Neural progenitor cell (in vitro differentiated cells): ENCODE measurements around the gene ZNRF1. TPM values are rescaled to one million over a fixed set of nuclear protein-coding genes. Genes with fewer than 3 reads are reported as not detected.

Experiments
- DNase-seq: peaks from one replicate; pipeline ENCODE4 v3.0.0-alpha.2; 2016; ENCODE audit warnings: low spot score
- H2AFZ ChIP-seq: fragments of 200-600 bp; sonication (generic); replicated peaks from 2 replicates; pipeline ENCODE4 v1.6.1; 2016; ENCODE audit warnings: antibody characterized with exemption
- H3F3A ChIP-seq: fragments of 200-600 bp; sonication (generic); 2 replicates; pipeline ENCODE4 v1.6.1; 2016; ENCODE audit warnings: antibody characterized with exemption, low read depth
- H3K27ac ChIP-seq: fragments of 200-600 bp; sonication (generic); 2 replicates; pipeline ENCODE4 v1.5.1; 2016; ENCODE audit warnings: mild to moderate bottlenecking
- H3K27me3 ChIP-seq: fragments of 200-600 bp; sonication (generic); 2 replicates; pipeline ENCODE4 v1.6.1; 2016; ENCODE audit warnings: mild to moderate bottlenecking, moderate library complexity
- H3K36me3 ChIP-seq: fragments of 200-600 bp; sonication (generic); 2 replicates; pipeline ENCODE4 v1.5.1; 2016
- H3K4me1 ChIP-seq: fragments of 200-600 bp; sonication (generic); 2 replicates; pipeline ENCODE4 v1.6.1; 2016; ENCODE audit warnings: mixed run types
- H3K4me2 ChIP-seq: fragments of 200-600 bp; sonication (generic); 2 replicates; pipeline ENCODE4 v1.6.1; 2016
- H3K4me3 ChIP-seq: fragments of 200-600 bp; sonication (generic); 2 replicates; pipeline ENCODE4 v1.5.1; 2016
- H3K79me2 ChIP-seq: fragments of 200-600 bp; sonication (generic); 2 replicates; pipeline ENCODE4 v1.6.1; 2016; ENCODE audit warnings: low read depth
- H3K9ac ChIP-seq: fragments of 200-600 bp; sonication (generic); 2 replicates; pipeline ENCODE4 v1.6.1; 2016
- H3K9me3 ChIP-seq: fragments of 200-600 bp; sonication (generic); 2 replicates; pipeline ENCODE4 v1.5.1; 2016; ENCODE audit warnings: low read depth
- H4K20me1 ChIP-seq: fragments of 200-600 bp; sonication (generic); 2 replicates; pipeline ENCODE4 v1.6.1; 2016; ENCODE audit warnings: low read depth
- H3K27ac Mint-ChIP-seq: 3 replicates; pipeline ENCODE4 v1.8.0; 2021; ENCODE audit warnings: mixed read lengths
- H3K27me3 Mint-ChIP-seq: 2 replicates; pipeline ENCODE4 v1.8.0; 2022; ENCODE audit warnings: low read depth, mild to moderate bottlenecking, inconsistent platforms, moderate library complexity, mixed read lengths; ENCODE audit not compliant: insufficient read depth
- H3K36me3 Mint-ChIP-seq: 3 replicates; pipeline ENCODE4 v1.8.0; 2021; ENCODE audit warnings: mixed read lengths
- H3K4me1 Mint-ChIP-seq: 3 replicates; pipeline ENCODE4 v1.8.0; 2021; ENCODE audit warnings: mixed read lengths
- H3K4me3 Mint-ChIP-seq: 3 replicates; pipeline ENCODE4 v1.8.0; 2021; ENCODE audit warnings: mild to moderate bottlenecking, moderate library complexity, mixed read lengths
- H3K9me3 Mint-ChIP-seq: 3 replicates; pipeline ENCODE4 v1.8.0; 2020; ENCODE audit warnings: mixed read lengths
- EZH2 ChIP-seq: fragments of 200-600 bp; sonication (generic); IDR thresholded peaks from 2 replicates; pipeline ENCODE4 v1.6.1; 2017; ENCODE audit warnings: antibody characterized with exemption, mild to moderate bottlenecking, moderate library complexity
- EZH2phosphoT487 ChIP-seq: fragments of 200-600 bp; sonication (generic); IDR thresholded peaks from 2 replicates; pipeline ENCODE4 v1.6.1; 2017; ENCODE audit warnings: antibody characterized with exemption
- total RNA-seq: library from RNA; depleted of rRNA; stranded (reverse); fragments of >200 nt; gene quantifications from 2 replicates; pipeline ENCODE4 v1.2.3, GENCODE V29; 2015; ENCODE audit warnings: low replicate concordance
- TF ChIP-seq, protein P1 (sequence below): fragments of 200-600 bp; sonication (generic); IDR thresholded peaks from 2 replicates; pipeline ENCODE4 v1.5.1; 2017; ENCODE audit warnings: antibody characterized with exemption, mild to moderate bottlenecking

Gene ZNRF1
- total RNA-seq, 1 donor from 2014 or later, result 9.3 TPM

DNA sequence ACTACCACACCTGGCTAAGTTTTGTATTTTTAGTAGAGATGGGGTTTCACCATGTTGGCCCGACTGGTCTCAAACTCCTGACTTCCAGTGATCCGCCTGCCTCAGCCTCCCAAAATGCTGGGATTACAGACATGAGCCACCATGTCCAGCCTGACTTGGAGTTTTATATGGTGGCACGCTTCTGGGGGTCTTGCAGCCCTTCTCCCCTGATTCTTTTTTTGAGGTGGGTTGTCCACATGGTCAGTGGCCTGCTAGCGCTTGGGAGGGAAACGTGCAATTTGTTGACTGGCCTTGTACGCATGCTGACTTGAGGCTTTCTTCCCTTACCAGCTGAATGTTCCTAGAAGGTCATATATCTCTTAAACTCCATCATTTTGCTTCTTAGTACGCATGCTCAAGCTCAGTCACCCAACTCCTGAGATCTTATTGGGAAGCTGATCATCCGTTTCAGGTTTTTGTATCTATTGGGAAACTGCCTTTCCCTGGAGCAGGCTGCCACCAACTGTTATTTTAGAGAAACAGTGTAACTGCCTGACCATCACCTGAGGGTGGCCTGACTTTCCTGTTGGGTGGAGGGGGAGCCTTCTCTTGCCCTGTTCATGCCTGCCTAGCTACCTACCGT is 131.4 kb downstream of the ZNRF1 start:
- Histone ChIP-seq H3K79me2 (no peaks in the 10 kb centered on the region), H3K27me3 (no peaks in the 10 kb centered on the region), H3K9me3 (no peaks in the 10 kb centered on the region), H3K36me3 (no peaks in the 10 kb centered on the region), H2AFZ (peak overlapping the region; percentile 64), H3K4me3 (no peak overlapping the region), H4K20me1 (no peaks in the 10 kb centered on the region), H3K27ac (no peak overlapping the region), H3F3A (no peaks in the 10 kb centered on the region), H3K4me1 (no peaks in the 10 kb centered on the region), H3K4me2 (no peak overlapping the region), H3K9ac (no peak overlapping the region)
- Mint-ChIP-seq H3K36me3 (peaks cover 3% of the 10 kb centered on the region), H3K4me3 (no peak overlapping the region), H3K4me1 (peaks cover 2% of the 10 kb centered on the region), H3K27me3 (peaks cover 3% of the 10 kb centered on the region), H3K9me3 (peaks cover 26% of the 10 kb centered on the region), H3K27ac (no peak overlapping the region)
- DNase-seq, result no peak
- TF ChIP-seq, protein P1, sequence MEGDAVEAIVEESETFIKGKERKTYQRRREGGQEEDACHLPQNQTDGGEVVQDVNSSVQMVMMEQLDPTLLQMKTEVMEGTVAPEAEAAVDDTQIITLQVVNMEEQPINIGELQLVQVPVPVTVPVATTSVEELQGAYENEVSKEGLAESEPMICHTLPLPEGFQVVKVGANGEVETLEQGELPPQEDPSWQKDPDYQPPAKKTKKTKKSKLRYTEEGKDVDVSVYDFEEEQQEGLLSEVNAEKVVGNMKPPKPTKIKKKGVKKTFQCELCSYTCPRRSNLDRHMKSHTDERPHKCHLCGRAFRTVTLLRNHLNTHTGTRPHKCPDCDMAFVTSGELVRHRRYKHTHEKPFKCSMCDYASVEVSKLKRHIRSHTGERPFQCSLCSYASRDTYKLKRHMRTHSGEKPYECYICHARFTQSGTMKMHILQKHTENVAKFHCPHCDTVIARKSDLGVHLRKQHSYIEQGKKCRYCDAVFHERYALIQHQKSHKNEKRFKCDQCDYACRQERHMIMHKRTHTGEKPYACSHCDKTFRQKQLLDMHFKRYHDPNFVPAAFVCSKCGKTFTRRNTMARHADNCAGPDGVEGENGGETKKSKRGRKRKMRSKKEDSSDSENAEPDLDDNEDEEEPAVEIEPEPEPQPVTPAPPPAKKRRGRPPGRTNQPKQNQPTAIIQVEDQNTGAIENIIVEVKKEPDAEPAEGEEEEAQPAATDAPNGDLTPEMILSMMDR, result peak; percentile 33
- TF ChIP-seq EZH2phosphoT487, result no peak
- TF ChIP-seq EZH2, result no peak

DNA sequence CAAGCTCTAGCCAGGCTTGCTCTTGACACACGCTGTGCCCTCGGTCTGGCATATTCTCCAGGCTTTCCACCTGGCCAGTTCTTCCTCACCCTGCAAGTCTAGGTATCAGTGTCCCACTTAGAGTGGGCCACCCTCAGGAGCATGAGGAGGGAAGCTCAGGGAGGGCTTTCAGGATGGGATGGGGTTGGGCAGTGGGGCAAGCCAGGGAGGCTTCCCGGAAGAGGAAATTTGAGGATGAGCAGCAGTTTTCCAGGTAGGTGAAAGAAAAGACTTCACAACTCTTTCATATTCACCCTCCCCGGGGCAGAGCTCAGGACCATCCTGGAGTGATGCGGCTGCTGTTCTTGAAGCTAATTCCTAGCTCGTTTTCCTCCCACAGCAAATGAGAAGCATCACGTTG is 132.3 kb downstream of the ZNRF1 start:
- TF ChIP-seq EZH2, result no peak
- TF ChIP-seq EZH2phosphoT487, result no peak
- TF ChIP-seq, protein P1, result no peak
- Mint-ChIP-seq H3K36me3 (peaks cover 3% of the 10 kb centered on the region), H3K4me3 (peak overlapping the region; percentile 24), H3K27me3 (peaks cover 5% of the 10 kb centered on the region), H3K9me3 (peaks cover 26% of the 10 kb centered on the region), H3K4me1 (peaks cover 2% of the 10 kb centered on the region), H3K27ac (no peak overlapping the region)
- no peak overlapping the region for H3K9ac ChIP-seq
- H3K4me2 ChIP-seq, result no peak overlapping the region
- no peaks in the 10 kb centered on the region for H3K27me3 ChIP-seq
- no peak overlapping the region for H3K27ac ChIP-seq
- no peaks in the 10 kb centered on the region for H3K9me3 ChIP-seq
- H3K79me2 ChIP-seq, result no peaks in the 10 kb centered on the region
- peak overlapping the region; percentile 64 for H2AFZ ChIP-seq
- H4K20me1 ChIP-seq, result no peaks in the 10 kb centered on the region
- H3F3A ChIP-seq, result no peaks in the 10 kb centered on the region
- H3K4me1 ChIP-seq, result no peaks in the 10 kb centered on the region
- H3K4me3 ChIP-seq, result no peak overlapping the region
- DNase-seq, result no peak
- no peaks in the 10 kb centered on the region for H3K36me3 ChIP-seq

DNA sequence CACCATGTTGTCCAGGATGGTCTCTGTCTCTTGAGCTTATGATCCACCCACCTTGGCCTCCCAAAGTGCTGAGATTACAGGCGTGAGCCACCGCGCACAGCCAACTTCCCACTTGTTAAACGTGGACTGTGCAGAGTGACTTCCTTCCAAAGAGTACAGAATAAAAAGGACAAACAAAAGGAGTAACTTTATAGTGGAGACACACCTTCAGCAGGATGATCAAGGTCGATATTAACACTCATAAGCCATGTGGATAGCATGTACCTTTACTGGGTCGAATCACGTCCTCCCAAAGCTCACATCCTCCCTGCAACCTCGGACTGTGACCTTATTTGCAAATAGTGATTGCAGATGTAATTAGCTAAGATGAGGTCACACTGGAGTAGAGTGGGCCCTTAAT is 139.4 kb downstream of the ZNRF1 start:
- Mint-ChIP-seq H3K36me3 (peaks cover 5% of the 10 kb centered on the region), H3K9me3 (peaks cover 9% of the 10 kb centered on the region), H3K4me1 (peaks cover 6% of the 10 kb centered on the region), H3K27me3 (peaks cover 2% of the 10 kb centered on the region), H3K27ac (no peak overlapping the region), H3K4me3 (no peak overlapping the region)
- H3K36me3 ChIP-seq, result no peaks in the 10 kb centered on the region
- H3K4me3 ChIP-seq, result no peak overlapping the region
- no peak for TF ChIP-seq EZH2
- TF ChIP-seq EZH2phosphoT487, result no peak
- H3K4me2 ChIP-seq, result no peak overlapping the region
- H3K9me3 ChIP-seq, result no peaks in the 10 kb centered on the region
- H2AFZ ChIP-seq, result peak overlapping the region; percentile 68
- no peaks in the 10 kb centered on the region for H3K79me2 ChIP-seq
- H4K20me1 ChIP-seq, result no peaks in the 10 kb centered on the region
- no peaks in the 10 kb centered on the region for H3K4me1 ChIP-seq
- no peak overlapping the region for H3K27ac ChIP-seq
- DNase-seq, result no peak
- no peaks in the 10 kb centered on the region for H3F3A ChIP-seq
- H3K27me3 ChIP-seq, result no peaks in the 10 kb centered on the region
- H3K9ac ChIP-seq, result no peak overlapping the region

DNA sequence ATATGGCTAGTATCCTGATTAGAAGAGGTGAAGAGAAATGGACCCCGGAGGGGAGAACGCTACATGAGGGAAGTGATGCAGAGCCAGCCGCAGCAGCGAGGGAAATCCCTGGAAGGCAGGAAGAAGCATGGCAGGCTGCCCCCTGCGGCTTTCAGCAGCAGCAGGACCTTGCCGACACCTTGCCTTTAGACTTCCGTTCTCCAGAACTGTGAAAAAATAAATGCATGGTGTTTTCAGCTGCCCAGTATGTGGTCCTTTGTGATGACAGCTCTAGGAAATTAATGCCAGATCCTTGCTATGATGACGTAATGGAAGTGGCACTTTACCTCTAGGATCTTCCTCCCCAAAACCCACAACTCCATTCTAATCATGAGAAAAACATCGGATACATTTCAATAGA is 139.8 kb downstream of the ZNRF1 start:
- H3K4me1 Mint-ChIP-seq, result peaks cover 6% of the 10 kb centered on the region
- H3K27me3 Mint-ChIP-seq, result peaks cover 2% of the 10 kb centered on the region
- Histone ChIP-seq H3K9ac (no peak overlapping the region), H3K4me3 (no peak overlapping the region), H4K20me1 (no peaks in the 10 kb centered on the region), H2AFZ (peak overlapping the region; percentile 68), H3K36me3 (no peaks in the 10 kb centered on the region), H3F3A (no peaks in the 10 kb centered on the region), H3K79me2 (no peaks in the 10 kb centered on the region), H3K9me3 (no peaks in the 10 kb centered on the region), H3K27ac (no peak overlapping the region), H3K4me2 (no peak overlapping the region), H3K4me1 (no peaks in the 10 kb centered on the region), H3K27me3 (no peaks in the 10 kb centered on the region)
- H3K4me3 Mint-ChIP-seq, result no peak overlapping the region
- TF ChIP-seq EZH2 (no peak), EZH2phosphoT487 (no peak)
- TF ChIP-seq, protein P1, result no peak
- peaks cover 9% of the 10 kb centered on the region for H3K9me3 Mint-ChIP-seq
- no peak for DNase-seq
- H3K27ac Mint-ChIP-seq, result no peak overlapping the region
- peaks cover 5% of the 10 kb centered on the region for H3K36me3 Mint-ChIP-seq
